Measurements from ENCODE around the gene XPR1.

Gene XPR1

DNA sequence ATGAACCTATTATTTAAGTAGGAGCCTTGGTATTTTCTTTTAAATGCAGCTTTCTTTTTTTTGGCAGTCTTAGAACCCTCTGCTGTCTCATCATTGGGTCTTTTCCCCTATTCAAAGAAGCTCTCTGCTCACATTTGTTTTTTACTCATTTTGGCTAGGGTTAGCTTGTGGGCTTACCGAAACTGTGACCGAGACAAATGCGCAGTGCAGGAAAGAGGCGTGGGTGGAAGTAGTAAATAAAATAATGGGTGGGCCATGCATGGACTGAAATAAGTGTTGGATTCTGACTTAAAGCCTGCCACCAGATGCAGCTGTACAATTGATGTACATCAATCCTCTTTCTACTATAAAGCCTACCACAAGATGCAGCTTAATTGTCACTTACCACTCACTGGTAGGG is 14.7 kb downstream of the XPR1 start:
- Histone ChIP-seq H3K4me3 (ENCODE audit: low read depth, low read length) (no peak overlapping the region), H3K9me3 (ENCODE audit: severe bottlenecking) (no peaks in the 10 kb centered on the region), H3K27me3 (ENCODE audit: insufficient read depth, low read depth, severe bottlenecking) (no peaks in the 10 kb centered on the region), H3K27ac (no peak overlapping the region), H3K36me3 (no peaks in the 10 kb centered on the region)
- no peak for DNase-seq
- TF ChIP-seq, protein P1, sequence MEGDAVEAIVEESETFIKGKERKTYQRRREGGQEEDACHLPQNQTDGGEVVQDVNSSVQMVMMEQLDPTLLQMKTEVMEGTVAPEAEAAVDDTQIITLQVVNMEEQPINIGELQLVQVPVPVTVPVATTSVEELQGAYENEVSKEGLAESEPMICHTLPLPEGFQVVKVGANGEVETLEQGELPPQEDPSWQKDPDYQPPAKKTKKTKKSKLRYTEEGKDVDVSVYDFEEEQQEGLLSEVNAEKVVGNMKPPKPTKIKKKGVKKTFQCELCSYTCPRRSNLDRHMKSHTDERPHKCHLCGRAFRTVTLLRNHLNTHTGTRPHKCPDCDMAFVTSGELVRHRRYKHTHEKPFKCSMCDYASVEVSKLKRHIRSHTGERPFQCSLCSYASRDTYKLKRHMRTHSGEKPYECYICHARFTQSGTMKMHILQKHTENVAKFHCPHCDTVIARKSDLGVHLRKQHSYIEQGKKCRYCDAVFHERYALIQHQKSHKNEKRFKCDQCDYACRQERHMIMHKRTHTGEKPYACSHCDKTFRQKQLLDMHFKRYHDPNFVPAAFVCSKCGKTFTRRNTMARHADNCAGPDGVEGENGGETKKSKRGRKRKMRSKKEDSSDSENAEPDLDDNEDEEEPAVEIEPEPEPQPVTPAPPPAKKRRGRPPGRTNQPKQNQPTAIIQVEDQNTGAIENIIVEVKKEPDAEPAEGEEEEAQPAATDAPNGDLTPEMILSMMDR (IDR thresholded peaks at IDR 0.05; ENCODE audit: low read depth, low read length): no peak

DNA sequence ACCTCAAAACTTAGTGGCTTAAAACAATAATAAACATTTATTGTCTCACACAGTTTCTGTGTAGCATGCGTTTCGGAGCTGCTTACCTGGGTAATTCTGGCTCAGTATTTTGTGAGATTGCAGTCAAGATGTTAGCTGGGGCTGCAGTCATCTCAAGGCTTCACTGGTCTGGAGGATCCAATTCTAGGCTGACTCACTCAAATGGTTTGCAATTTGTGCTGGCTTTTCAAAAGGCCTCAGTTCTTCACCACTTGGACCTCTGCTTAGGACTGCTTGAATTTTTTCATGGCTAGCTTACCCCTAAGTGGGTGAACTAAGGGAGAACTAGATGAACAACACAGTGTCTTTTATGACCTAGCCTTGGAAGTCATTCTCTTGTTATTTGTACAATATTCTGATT is 21.0 kb downstream of the XPR1 start:
- no peak for DNase-seq
- H3K9me3 ChIP-seq (ENCODE audit: severe bottlenecking): peaks cover 10% of the 10 kb centered on the region
- no peak overlapping the region for H3K4me3 ChIP-seq (ENCODE audit: low read depth, low read length)
- no peak overlapping the region for H3K27ac ChIP-seq
- no peaks in the 10 kb centered on the region for H3K27me3 ChIP-seq (ENCODE audit: insufficient read depth, low read depth, severe bottlenecking)
- TF ChIP-seq, protein P1 (IDR thresholded peaks at IDR 0.05; ENCODE audit: low read depth, low read length): no peak
- no peaks in the 10 kb centered on the region for H3K36me3 ChIP-seq

DNA sequence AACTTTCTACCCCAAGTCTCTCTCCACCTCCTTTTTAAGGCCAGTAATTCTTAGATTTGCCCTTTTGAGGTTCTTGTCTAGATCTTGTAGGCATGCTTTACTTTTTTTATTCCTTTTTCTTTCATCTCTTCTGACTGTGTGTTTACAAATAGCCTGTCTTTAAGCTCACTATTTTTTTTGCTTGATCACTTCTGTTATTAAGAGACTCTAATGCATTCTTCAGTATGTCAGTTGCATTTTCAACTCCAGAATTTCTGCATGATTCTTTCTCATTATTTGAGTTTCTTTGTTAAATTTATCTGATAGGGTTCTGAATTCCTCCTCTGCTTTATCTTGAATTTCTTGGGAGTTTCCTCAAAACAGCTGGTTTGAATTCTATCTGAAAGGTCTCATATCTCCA is 30.9 kb downstream of the XPR1 start:
- Histone ChIP-seq H3K27me3 (ENCODE audit: insufficient read depth, low read depth, severe bottlenecking) (no peaks in the 10 kb centered on the region), H3K27ac (no peak overlapping the region), H3K36me3 (peaks cover 5% of the 10 kb centered on the region), H3K4me3 (ENCODE audit: low read depth, low read length) (no peak overlapping the region), H3K9me3 (ENCODE audit: severe bottlenecking) (peaks cover 26% of the 10 kb centered on the region)
- TF ChIP-seq, protein P1 (IDR thresholded peaks at IDR 0.05; ENCODE audit: low read depth, low read length): no peak
- no peak for DNase-seq

DNA sequence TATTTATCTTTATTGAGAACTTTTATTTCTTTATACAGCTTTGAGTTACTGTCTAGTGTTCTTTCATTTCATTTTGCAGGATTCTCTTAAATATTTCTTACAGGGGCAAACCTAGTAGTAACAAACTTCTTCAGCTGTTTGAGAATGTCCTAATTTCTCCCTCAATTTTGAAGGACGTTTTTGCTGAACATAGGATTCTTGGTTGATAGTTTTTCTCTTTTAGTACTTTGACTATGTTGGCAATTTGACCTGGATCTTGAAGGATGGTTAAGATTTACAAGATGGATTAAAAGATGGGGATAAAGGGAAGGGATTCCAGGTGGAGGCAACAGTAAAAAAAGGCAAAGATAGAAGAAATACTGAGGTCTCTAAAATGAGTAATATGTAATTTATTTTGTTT is 38.9 kb downstream of the XPR1 start:
- TF ChIP-seq, protein P1 (IDR thresholded peaks at IDR 0.05; ENCODE audit: low read depth, low read length): no peak
- Histone ChIP-seq H3K4me3 (ENCODE audit: low read depth, low read length) (no peak overlapping the region), H3K36me3 (no peaks in the 10 kb centered on the region; the same call in none of the 2 replicates)

DNA sequence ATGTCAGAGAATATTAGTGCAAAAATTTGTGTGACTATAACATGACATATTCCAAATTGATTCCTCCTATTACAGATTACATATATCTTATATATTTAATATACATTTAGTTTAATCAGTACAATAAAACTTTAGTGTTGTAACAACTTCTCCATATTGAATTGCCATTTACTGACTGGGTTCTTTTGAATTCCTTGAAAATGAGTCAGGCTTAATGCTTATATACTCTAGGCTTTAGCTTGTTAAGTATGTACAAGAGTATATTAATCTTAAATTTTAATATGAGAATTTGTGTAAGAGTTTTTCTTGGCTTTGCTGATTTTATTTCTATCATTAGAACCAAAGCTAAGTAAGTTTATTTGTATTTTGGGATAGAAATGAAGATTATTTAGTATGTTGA is 40.3 kb downstream of the XPR1 start:
- no peaks in the 10 kb centered on the region for H3K27me3 ChIP-seq (ENCODE audit: insufficient read depth, low read depth, severe bottlenecking)
- H3K4me3 ChIP-seq (ENCODE audit: low read depth, low read length): no peak overlapping the region
- H3K27ac ChIP-seq: no peak overlapping the region
- TF ChIP-seq, protein P1 (IDR thresholded peaks at IDR 0.05; ENCODE audit: low read depth, low read length): no peak
- H3K9me3 ChIP-seq (ENCODE audit: severe bottlenecking): peaks cover 3% of the 10 kb centered on the region
- DNase-seq: no peak
- H3K36me3 ChIP-seq: no peaks in the 10 kb centered on the region; the same call in 1 of the 2 replicates

More for the DNA sequence above, 38.9 kb downstream of the XPR1 start:
- Histone ChIP-seq H3K27me3 (ENCODE audit: insufficient read depth, low read depth, severe bottlenecking) (no peaks in the 10 kb centered on the region), H3K9me3 (ENCODE audit: severe bottlenecking) (peaks cover 10% of the 10 kb centered on the region), H3K27ac (no peak overlapping the region)
- no peak for DNase-seq

DNA sequence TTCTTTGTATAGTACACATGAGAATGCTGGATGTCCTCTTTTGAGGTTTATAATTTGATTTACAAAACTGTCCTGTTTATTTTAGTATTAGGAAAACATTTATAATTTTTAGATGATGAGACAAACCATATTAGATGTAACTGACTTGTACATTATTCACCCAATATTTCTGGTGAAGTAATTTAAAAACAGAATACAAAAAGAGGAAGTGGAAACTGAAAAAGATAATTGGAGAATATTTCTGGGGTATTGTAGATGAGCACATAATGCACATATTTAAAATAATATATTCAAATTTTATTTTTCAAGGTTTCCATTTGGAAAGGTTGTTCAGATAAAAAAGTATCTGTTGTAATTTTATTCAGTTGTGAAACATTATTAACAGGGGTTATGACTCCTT is 40.7 kb downstream of the XPR1 start:
- Histone ChIP-seq H3K4me3 (ENCODE audit: low read depth, low read length) (no peak overlapping the region), H3K27ac (no peak overlapping the region), H3K27me3 (ENCODE audit: insufficient read depth, low read depth, severe bottlenecking) (no peaks in the 10 kb centered on the region), H3K36me3 (no peaks in the 10 kb centered on the region; the same call in 1 of the 2 replicates), H3K9me3 (ENCODE audit: severe bottlenecking) (peaks cover 3% of the 10 kb centered on the region)
- TF ChIP-seq, protein P1 (IDR thresholded peaks at IDR 0.05; ENCODE audit: low read depth, low read length): no peak
- no peak for DNase-seq
